Stimulated activated CD4-positive, alpha-beta T cell treated with anti-CD3 and anti-CD28 coated beads, Interleukin-4, amount 100 ng/mL, for 48 hours (primary cell): Measurements from ENCODE around the gene RLN3.
"Not testable (repeated sequence)": the region's sequence is repeated elsewhere in the genome, so short reads cannot be mapped to it uniquely, and the experiment has no call there.

Experiments used
- DNase-seq, 2 donors: peaks; one replicate each; pipeline ENCODE4 v3.0.0-alpha.2; 2020; ENCODE audit warnings: low read depth in 2 of 2

Gene RLN3

DNA sequence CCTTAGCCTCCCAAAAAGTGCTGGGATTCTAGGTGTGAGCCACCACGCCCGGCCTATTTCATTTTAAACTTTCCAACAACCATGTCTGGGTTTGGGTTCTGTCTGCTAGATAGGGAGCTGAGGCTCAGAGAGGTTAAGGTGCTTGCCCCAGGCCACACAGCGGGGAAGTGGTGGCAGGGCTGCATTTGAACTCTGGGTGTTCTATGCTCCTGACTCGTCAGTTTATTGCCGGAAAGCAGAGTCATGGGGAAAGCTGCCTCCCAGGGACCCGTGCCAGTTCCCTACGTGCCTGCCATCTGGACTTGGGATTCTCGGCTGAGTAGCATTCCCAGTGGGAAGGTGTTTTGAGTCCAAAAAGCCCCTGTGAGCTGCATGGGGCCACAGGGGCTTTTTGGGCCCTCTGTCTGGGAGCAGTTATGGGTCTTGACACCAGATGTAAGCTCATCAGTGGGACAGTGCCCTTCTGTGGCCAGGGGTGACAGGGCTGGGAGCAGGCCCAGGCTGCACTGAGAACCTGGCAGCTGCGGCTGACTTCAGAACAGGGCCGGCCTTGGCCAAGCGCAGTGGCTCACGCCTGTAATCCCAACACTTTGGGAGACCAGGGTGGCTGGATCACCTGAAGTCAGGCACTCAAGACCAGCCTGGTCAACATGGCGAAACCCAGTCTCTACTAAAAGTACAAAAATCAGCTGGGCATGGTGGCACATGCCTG lies 32.8 kb upstream of the RLN3 start:
- DNase-seq: no peak

GRCh38 chr19:13995878-13996765 lies 31.8 kb upstream of the RLN3 start:
- no peak for DNase-seq

GRCh38 chr19:13996928-13997630 lies 30.9 kb upstream of the RLN3 start:
- DNase-seq: no peak

DNA sequence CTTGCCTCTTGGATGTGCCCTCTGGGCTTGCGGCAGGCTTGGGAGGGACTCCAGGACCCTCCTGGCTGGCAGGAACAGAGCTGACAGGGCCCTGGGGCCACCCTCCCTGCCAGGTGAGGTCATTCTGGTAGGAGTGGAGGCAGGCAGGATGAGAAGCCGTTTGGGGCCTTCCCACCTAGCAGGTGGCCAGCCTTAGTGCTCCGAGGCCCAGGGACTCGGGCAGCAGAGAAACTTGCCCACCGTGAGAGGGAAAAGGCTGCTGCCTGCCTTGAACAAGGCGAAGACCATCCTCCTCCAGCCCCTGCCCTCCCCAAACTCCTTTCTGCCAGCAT lies 30.4 kb upstream of the RLN3 start:
- no peak for DNase-seq

DNA sequence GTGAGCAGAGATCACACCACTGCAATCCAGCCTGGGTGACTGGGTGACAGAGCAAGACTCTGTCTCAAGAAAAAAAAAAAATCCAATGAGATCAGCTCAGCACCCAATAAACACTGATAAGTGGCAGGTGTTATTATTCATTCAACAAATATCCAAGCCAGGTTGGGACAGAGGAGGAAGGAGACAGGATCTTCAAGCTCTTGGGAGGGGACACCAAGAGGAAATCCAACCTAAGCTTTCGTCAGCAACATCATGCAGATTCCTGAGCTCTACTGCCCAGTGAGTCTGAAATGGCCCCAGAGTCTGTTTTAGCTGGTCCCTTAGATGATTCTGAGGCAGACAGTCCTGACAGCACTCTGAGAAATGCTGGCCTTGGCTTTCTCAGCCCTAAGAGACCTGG lies 29.5 kb upstream of the RLN3 start:
- DNase-seq: no peak

GRCh38 chr19:13999085-13999484 lies 28.9 kb upstream of the RLN3 start:
- no peak for DNase-seq

GRCh38 chr19:14000691-14001375 lies 27.1 kb upstream of the RLN3 start:
- DNase-seq: no peak

GRCh38 chr19:14002571-14003250 lies 25.2 kb upstream of the RLN3 start:
- no peak for DNase-seq

DNA sequence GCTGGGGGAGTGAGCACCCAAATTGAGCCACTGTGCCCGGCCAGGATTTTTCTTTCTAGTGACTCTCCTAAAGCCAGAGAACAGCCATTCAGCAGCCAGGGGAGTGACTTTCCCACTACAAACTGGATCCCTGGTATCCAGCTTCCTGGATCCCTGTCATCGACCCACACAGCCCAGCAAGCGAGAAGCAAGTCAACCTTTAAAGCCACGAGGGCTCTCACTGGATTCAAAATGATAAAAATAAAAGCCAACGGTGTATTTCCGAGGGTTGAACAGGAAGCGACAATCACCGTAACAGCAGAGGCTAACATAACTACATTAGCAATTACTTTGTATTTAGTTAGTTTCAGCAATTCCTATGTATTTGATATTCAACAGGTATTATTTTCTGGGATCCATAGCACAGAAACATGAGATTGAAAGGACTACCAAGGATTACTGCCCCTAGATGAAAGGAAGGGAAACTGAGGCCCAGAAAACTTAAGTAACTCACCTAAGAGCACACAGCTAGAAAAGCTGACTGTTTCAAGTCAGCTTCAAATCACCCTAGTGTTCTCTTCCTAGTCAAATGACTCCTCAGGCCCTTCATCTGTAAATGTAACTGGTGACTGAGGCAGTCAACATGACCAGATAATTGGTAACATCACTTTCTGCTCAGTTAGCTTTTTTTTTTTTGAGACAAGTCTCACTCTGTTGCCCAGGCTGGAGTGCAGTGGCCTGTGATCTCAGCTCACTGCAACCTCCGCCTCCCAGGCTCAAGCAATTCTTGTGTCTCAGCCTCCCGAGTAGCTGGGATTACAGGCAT lies 24.5 kb upstream of the RLN3 start:
- DNase-seq: no peak

DNA sequence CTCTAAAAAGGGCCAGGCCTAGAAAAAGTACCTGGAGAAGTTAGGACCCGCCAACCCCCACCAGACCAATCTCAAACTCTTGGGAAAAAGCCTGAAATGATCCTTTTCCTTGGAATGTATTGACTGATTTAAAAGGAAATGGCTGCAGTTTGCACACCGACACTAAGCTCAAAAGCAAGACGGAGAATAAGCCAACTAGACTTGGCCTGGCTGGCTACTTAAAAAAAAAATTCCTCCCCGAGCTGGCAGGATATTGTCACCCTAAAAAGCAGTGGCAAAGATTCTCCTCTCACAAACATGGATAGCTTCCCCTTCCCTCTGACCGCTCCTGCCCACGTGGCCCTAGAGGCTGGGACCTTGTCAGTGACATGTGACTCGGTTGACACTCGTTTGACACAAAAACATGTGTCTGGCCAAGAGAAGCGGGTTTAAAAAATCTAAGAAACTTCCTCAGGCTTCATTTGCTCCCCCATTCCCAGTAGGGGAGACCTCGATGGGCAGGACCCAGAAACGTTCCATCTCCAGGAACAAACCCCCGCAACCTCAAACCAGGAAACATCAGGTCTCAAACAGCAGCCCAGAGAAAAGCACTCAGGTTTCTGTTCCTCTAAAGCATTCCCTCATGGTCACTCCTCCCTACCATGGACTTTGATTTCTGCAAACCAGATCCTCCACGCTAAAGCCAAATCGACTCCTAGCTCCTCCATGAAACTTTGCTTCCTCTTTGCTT lies 23.2 kb upstream of the RLN3 start:
- DNase-seq: no peak

- DNase-seq: peak; percentile 91 to 94
Measured at GRCh38 chr19:14005349-14006084, 22.4 kb upstream of the RLN3 start.

DNA sequence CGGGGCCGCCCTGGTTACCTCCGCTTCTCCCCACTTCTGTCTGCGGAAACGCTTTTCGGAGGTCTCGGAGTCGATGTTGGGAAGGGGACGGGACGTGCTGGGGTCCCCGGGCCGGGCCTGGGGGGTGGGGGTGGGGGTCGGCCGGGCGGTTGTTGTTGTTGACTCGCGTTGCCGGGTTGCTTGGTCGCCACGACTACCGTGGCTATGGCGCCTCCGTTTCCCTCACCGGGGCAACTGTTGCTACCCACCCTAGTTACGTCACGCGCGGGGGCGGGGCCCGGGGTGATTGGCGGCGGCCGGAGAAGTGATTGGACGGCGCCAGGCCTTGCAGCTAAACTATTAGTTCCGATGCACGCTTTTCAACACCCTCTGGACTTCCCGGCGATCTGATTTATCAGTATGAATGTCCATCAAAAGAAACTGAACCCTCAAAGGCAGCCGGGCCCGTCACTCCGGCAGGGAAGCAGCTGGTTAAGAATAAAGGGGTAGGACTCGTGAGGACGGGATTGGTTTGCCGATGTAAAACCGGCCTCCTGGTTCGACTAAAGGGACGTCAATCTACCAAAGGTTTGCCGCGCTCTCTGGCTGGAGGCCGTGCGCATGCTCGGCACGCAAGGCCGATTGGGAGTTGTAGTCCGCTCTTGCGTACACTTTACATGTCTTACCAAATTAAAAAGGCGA lies 21.7 kb upstream of the RLN3 start, which contains the start of gene RFX1:
Gene RFX1, minus strand, starts transcription at position 236 of the 681 bp plus-strand sequence. CDS start 12,477 bp downstream, outside the sequence.
- peak; percentile 100 for DNase-seq

- DNase-seq: peak; percentile 74 to 75
Measured at GRCh38 chr19:14006766-14007562, 21.0 kb upstream of the RLN3 start.

GRCh38 chr19:14012378-14012915 lies 15.5 kb upstream of the RLN3 start:
- DNase-seq: no peak

DNA sequence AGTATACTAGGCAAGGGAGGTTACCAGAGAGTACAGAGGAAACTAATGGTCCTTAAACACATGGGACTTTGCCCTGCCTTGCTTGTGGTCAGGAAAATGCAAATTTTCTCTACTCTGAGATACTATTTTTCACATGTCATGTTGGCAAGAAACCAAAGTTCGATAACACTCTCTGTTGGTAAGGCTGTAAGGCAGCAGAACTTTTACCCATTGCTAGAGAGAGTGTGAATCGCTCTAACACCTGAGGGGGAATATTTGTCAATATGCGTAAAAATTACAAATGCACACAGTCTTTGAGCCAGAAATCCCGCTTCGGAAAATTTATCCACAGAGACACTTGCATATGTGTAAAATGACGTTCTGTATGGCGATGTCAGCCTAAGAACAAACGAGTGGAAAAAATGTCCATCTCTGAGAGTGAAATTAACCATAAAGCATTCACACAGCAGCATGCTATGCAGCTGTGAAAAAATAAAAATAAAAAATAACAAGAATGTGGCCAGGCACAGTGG lies 12.4 kb upstream of the RLN3 start:
- no peak for DNase-seq

DNA sequence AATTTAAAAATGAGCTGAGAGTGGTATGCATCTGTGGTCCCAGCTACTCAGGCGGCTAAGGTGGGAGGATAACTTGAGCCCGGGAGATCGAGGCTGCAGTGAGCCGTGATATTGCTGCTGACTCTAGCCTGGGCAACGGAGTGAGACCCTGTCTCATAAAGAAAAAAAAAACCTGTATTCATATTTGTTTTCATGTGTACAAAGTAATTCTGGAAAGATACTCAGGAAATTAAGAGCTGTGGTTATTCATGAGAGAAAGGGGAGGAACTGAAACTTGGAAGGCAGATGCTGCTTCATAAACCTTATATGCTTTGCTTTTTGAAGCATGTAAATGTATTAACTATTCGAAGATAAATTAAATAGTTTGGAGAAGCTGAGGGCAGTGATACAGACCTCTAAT lies 8.8 kb upstream of the RLN3 start:
- no peak for DNase-seq

GRCh38 chr19:14019739-14020138 lies 8.2 kb upstream of the RLN3 start:
- not testable (repeated sequence) for DNase-seq
